HG02885 (cell line): ENCODE measurements around the gene RFC5.

Experiments
- ATAC-seq: cut with Tn5 transposase; IDR thresholded peaks from one replicate; pipeline ENCODE4 v1.9.1; 2021; ENCODE audit warnings: mild to moderate bottlenecking; ENCODE audit not compliant: unreplicated experiment, poor library complexity

The RFC5 gene

DNA sequence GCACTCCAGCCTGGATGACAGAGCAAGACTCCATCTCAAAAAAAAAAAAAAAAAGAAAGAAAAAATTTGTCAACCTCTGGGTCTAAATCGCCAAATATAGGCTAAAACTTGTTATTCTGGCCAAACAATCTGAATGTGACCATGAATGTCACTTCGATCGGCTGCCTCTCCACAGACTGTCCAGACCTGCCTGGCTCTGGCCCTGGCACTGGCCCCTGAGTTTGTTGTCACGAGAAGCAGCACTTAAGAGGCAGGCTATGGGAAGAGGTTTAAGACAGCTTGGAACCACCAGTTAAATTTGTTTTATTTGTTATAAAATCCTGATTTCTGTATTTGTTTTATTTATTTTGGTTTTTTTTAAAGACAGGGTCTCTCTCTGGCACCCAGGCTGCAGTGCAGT lies 29.9 kb downstream of the RFC5 start:
- ATAC-seq: no peak

DNA sequence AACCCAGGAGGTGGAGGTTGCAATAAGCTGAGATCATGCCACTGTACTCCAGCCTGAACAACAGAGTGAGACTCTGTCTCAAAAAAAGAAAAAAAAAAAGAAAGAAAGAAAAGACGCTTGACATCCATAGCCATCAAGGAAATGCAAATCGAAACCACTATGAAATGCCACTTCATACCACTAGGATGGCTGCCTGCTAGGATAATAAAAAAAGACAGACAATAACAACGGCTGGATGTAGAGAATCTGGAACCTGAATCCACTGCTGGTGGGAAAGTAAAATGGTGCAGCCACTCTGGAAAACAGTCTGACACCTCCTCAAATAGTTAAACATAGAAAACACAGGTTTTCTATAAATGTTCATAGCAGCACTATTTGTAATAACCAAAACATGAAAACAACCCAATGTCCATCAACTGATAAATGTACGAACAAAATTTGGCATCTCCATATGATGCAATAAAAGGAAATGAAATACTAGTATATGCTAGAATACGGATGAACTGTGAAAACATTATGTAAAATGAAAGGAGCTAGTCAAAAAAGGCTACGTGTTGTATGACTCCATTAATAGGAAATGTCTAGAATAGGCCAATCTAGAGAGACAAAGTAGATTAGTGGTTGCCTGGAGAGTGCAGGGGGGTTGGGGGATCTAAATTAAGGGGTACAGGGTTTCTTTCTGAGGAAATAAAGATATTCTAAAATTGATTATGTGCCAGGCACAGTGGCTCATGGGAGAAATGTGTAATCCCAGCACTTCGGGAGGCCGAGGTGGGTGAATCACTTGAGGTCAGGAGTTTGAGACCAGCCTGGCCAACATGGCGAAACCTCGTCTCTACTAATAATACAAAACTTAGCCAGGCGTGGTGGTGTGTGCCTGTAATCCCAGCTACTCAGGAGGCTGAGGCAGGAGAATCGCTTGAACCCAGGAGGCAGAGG lies 34.7 kb downstream of the RFC5 start:
- ATAC-seq: no peak

DNA sequence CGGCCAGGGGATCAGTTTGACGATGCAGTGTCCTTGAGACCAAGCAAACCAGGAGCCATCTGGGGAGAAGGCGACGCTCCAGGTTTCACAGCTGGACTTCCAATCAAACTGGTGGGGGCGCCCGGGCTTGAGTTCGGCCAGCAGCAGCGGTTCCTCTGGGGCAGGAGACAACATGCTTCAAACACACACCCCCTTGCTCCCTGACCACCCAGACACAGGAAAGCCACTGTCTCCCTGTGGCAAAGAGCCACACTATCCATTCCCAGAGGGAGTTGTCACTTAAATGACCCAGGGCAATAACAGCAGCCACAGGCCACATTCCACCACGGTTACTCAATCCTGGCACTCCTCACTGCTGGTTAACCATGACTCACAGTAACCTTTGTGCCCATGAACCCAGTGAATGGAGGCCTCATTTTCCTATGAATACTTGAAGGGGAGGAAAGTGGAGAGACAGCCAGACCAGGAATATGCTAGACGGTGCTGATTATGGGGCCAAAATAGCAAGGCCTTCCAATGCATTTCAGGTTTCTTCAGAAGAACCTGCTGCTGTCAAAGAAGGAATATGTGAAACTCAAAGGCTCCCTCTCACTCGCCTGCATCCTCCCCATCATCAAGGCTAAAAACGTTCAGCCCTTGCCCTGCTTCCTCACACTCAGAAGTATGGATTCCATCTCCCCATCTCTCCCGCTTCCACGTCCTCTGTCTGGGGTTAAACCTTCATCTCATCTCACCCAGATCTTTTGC lies 36.0 kb downstream of the RFC5 start:
- ATAC-seq: no peak

DNA sequence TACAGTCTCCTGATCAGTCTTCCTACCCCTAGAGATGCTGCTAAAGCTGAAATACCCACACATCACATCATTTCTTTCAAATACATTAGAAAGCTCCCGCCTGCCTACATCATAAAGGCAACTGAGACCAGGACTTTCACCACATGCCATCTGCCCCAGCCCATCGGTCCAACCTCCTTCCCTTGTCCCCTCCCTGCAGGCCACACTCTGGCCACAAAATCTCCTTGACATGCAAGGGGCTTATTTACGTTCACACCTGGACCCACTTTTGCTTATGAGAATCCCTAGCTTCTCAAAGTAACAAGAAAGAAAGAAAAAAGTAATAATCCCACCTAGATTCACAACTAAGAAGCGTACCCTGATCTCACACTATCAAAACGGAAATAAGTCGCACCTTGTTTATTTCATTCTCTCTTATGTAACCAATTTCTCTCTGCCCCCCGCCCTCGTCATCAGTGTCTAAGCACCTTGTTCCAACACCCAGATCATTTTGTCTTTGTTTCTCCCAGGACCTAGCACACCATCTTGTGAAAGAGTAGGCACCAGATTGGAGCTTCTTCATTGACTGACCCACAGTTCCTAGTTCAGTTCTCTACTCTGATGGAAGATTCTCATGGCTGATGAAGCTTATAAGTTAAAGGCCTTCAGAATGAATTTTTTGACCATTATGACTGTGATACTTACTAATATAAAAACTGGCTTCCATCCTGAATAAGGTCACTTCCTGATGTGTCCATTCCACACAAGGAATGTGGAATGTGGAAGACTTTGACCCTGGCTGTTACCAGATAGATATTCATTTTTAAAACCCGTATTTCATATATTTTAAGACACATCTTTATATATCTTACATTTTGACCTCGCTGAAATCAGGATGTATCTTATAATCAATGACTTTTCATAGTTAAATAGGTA lies 36.8 kb downstream of the RFC5 start:
- no peak for ATAC-seq

DNA sequence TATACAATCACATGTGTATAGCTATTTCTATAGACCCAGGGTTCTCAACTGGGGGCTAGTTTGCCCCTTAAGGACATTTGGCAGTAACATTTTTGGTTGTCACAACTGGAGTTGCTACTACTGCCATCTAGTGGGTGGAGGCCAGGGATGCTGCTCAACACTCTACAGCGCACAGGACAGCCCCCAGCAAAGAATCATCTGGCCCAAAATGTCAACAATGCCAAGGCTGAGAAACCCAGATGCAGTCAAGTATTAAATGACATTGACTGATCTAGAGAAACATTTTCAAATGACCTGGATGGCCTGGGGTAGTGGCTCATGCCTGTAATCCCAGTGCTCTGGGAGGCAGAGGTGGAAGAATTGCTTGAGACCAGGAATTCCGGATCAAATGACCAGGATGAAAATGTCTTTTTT lies 38.6 kb downstream of the RFC5 start:
- ATAC-seq: peak; percentile 49

DNA sequence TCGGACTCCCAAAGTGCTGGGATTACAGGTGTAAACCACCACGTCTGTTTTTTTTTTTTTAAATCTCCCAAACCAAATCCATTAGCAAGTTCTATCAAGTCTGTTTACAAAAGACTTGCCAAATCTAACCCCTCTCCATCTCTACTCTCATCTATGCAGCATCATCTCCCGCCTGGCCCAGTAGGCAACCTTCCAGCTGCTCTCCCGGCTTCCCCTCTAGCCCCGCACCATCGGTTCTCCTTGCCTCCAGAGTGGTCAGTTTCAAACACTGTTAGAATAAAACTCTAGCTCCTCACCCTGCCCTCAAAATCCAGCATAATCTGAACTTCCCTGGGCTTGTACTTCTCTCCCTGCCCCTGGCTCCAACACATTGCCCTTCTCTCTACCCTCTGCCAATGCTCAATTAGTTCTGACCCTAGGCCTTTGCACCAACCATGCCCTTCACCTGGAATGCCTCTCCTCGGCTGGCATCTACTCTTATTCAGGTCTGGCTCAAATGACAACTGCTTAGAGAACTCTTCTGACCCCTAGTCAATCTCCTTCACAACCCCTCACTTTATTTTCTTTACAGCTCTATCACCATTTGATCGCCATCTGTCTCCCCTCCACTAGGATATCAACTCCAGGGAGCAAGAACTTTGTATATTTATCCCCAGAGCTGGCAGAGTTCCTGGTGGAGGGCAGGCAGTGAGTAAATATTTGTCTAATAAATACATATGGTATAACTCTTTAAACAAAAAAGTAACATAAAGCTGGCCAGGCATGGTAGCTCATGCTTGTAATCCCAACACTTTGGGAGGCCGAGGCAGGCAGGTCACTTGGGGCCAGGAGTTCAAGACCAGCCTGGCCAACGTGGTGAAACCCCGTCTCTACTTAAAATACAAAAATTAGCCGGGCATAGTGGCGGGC lies 39.6 kb downstream of the RFC5 start:
- ATAC-seq: no peak

DNA sequence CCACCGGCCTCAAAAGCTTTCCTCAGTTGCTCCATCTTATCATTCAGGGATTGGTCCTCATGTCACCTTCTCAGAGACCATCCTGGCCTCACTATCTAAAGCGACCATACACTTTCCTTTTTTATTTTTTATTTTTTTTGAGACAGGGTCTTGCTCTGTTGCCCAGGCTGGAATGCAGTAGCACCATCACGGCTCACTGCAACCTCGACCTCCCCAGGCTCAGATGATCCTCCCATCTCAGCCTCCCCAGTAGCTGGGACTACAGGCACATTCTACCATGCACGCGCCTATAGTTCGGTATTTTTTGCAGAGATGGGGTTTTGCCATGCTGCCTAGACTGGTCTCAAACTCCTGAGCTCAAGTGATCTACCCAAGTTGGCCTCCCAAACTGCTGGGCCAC lies 41.7 kb downstream of the RFC5 start:
- ATAC-seq: no peak

DNA sequence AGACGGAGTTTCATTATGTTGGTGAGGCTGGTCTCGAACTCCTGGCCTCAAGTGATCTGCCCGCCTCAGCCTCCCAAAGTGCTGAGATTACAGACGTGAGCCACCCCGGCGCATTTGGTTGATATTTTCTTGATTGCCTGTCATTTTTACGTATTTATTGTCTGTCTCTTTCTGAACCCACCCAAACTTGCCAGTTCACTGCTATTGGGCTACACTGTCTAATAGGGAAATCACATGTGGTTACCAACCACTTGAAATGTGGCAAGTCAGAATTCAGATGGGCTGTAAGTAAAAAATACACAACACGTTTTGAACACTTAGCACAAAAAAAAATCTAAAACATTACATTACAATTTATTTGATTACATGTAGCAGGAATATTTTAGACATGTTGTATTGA lies 42.4 kb downstream of the RFC5 start:
- no peak for ATAC-seq

DNA sequence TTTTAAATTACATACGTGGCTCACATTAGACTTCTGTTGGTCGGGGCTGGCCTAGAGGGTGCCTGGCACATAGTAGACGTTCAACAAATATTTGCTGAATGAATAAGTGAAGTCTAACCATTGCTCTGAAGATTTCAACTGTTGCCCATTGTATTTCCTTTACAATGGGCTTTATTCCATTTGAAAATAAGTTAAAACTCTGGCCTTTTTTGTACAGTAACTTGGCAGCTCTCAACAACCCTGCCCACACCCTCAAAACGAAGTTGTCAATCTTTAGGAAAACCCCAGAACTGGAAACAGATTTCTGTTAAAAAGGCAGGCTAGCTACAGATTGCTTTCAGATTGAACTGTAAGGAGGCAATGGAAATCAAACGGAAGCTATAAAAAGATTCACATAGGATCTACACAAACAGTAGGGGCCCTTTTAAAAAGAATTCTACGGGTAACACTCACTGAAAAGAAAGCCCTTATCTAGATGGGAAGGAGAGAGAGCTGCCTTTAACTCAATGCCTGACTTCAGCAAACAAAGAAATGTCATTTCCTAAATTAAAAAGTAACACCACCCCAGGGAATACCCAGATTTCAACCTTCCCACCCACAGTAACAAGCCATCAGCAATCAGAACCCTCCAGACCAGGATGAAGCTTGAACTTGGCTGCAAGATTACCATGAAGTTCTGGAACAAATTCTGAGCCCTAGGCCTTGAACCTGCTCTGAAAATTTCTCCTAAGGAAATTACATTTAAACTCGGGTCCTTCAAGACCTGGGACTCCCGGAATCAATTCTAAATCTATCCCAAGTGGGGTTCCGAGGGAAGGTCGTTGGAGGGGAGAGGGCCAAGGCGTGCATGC lies 43.1 kb downstream of the RFC5 start:
- ATAC-seq: no peak

DNA sequence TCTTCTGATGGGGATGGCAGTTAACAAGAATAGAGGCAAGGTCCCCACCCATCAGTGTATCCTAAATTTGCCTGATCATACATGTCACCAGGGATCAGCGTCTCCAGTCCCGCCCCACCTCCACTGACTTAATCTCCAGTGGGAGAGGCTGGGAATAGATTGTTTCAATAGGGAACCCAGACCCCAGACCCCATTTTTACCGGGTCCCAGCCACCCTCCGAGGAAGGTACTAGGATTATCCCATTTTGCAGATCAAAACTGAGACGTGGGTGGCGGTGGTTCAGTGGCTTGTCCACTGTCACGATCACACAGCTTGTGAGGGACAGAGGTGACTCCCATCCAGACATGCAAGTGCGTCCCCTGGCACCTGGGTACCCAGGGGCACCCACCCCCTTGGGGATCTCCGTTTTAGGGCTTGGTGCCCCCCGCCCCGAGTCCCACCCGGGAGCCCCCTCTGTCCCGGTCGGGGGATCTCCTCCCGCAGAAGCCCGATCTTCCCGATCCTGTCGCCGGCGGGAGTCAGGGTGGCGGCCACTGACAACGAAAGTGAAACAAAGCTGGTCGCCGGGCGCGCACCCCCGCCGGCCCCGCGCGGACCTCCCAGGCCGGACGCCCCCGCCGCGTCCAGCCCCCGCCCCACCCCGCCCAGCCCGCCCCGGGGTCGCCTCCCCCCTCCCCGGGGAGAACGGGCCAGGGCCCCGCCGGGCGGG lies 44.0 kb downstream of the RFC5 start:
- ATAC-seq: peak; percentile 36

DNA sequence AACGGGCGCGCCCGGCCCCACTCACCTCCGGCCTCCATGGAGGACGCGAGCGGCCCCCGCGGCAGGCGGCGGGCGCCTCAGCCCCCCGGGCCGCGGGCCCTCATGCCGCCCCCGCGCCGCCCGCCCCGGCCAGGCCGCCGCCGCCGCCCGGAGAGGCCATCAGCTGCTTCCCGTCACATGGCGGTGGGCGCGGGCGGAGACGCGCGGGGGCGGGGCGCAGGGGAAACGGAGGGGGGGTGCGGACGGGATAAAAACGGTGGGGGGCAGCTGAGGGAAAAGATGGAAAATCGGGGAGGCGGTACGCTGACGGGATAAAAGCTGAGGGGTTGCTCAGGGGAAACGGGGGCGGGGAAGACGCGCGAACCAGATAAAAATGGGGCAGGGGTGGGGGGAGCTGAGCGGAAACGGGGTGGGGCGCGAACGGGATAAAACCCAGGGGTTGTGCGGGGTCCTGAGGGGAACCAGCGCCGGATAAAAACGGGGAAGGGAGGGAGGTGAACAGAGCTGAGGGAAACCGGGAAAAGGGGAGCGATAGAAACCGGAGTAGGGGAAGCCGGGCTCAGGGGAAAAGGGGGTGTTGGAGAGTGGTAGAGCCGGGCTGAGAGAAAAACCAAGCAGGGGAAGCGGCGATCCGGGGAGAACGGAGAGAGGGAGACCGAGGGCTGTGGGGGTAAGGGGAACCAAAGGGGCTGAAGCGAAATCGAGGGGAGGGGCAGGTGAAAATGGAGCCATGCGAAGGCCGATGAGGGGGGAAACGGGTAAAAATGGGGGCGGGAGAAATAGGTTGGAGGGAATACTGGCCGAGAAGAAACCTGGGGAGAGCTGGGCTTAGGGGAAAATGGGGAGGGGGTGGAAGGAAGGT lies 44.7 kb downstream of the RFC5 start, which contains the start of gene WSB2:
TSS of gene WSB2 (minus strand) at position 169 of the 862 bp plus-strand sequence. CDS start at position 38, 131 bp downstream.
- peak; percentile 56 for ATAC-seq

DNA sequence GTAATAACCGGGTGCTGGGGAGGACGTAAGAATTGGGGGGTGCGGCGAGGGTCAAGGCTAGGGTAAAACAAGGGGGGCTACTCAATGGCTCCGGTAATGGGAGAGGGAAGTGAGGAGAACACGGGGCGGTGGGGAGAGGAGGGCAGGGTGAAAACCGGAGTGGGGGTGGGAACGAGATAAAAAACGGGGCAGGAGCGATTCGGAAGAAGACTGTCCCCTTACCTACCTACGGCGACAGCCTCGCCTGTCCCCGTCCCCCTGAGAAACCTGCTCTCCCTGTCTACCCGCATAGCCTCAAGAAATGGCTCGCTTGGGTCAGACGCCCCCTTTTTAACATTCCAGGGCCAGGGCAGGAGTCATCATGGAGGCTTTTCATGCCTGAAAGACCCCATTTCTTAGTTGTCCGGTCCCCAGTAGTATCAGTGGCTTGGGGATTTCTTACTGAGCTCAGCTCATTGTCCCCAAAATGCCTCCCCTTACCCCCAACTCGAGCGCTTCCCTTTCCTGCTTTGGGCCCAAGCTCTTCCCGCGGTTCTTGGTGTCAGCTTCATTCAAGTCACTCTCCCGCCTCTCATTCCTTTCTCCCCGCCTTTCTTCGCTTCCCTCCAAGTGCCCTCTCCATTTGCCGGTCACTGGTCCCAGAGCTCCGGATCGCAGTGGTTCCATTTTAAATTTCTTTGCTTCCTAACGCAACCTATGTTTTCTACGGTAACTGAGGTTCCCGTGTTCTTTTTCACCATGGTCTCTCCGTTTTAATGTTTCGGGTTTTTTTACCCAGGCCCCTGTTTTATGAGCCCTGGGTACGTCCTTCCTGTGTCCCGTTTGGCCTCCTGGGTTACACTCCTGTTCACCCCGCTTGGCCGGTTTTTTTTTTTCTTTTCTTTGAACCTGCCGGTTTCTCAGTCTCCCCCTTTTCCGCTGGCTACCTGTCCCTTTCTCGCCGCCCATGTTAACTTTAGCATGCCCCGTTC lies 45.7 kb downstream of the RFC5 start:
- ATAC-seq: no peak

DNA sequence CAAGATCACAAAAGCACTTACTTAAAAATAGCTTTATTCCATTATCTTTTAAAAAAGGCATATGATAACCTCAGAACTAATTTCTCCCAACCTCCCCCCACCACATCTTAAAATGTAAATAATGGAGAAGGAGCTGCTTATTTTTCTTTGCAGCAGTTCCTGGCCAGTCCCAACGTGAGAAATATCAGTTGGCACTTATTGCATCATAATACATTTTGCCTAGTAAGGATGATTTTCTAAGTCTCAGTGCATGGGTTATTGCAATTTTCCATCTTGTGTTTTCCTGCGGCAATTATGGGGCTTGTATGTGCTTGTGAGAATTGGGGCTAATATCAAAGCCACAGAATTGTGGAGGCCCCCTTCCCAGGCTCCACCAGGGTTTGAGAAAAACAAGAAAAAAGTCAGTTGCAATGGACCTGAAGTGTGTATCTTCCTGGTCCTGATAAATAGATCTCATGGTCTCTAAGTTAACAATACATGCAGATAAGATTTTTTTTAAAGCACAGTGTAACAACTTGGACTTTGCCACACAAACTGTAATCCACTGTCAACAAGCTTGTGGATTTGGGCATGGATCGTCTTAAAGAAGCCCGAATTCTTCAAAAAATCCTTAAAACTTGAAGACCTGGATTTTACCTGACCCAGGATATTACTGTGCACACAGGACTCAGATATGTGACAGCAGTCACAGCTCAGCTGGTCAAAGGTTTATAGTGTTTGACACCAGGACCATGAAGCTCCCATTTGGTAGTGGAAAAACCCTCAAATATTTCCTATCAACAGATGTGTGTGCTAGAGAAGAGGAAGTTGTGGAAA lies 47.3 kb downstream of the RFC5 start:
- ATAC-seq: no peak

DNA sequence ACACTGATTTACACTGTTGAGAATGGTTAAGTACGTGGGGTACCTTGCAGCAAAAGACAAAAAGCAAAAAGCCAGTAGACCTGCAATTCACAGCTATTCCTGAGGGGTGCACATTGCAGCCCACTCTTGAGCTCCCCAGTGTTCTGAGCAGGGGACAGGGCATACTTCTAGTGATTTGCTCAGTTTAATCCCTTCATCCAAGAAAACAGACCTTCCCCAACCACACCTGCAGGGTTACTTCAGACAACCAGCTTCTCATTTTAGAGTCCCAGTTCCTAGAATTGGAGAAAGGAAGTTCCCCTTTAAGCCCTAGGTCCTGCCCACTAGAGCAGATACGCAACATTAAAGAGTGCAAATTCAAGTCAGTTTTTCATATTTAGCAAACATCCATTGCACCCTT lies 48.1 kb downstream of the RFC5 start:
- ATAC-seq: peak; percentile 32

DNA sequence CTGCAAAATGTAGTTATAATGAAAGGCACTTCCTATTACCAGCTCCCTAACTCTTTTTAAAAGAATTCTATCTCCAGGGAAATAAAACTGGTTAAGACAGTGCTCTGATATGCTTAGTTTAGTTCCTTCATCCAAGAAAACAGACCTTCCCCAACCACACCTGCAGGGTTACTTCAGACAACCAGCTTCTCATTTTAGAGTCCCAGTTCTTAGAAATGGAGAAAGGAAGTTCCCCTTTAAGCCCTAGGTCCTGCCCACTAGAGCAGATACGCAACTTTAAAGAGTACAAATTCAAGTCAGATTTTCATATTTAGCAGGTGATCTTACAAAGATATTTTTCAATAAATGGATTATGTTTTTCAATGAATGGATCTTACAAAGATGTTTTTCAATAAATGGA lies 48.9 kb downstream of the RFC5 start:
- ATAC-seq: no peak
